ENCODE results near the gene UST. TPM values are rescaled to one million over a fixed set of nuclear protein-coding genes. Genes with fewer than 3 reads are reported as not detected.

The UST gene
- polyA plus RNA-seq, 1 donor from 2014 or later, result 7.5 TPM

- Histone ChIP-seq H3K9ac (ENCODE audit: low read length) (no peak overlapping the region), H3K27ac (ENCODE audit: low read length) (no peak overlapping the region), H3K9me3 (ENCODE audit: low read length) (no peaks in the 10 kb centered on the region), H3K4me2 (ENCODE audit: low read length) (no peak overlapping the region), H3K79me2 (replicated peaks; ENCODE audit: insufficient read depth, low read length) (no peaks in the 10 kb centered on the region), H3K4me3 (ENCODE audit: low read length) (no peak overlapping the region), H3K27me3 (ENCODE audit: insufficient read depth, low read depth, low read length) (no peaks in the 10 kb centered on the region), H4K20me1 (ENCODE audit: insufficient read depth) (no peaks in the 10 kb centered on the region), H2AFZ (ENCODE audit: low read depth, low read length) (no peak overlapping the region), H3F3A (ENCODE audit: insufficient read depth, low read length, poor library complexity, severe bottlenecking) (no peaks in the 10 kb centered on the region), H3K36me3 (ENCODE audit: insufficient read depth, low read length) (no peaks in the 10 kb centered on the region), H3K9me2 (ENCODE audit: insufficient read depth, low read length) (no peaks in the 10 kb centered on the region)
- TF ChIP-seq POLR2AphosphoS5 (IDR thresholded peaks at IDR 0.05) (no peak), EZH2 (IDR thresholded peaks at IDR 0.05; ENCODE audit: borderline replicate concordance, insufficient read depth, low read length, poor library complexity, severe bottlenecking) (no peak), RAD21 (conservative IDR thresholded peaks at IDR 0.05) (no peak), MXI1 (conservative IDR thresholded peaks at IDR 0.05; ENCODE audit: poor library complexity, severe bottlenecking) (no peak), CTCF (IDR thresholded peaks at IDR 0.05; ENCODE audit: poor library complexity, severe bottlenecking) (no peak), REST (IDR thresholded peaks at IDR 0.05; ENCODE audit: borderline replicate concordance) (no peak), SMC3 (conservative IDR thresholded peaks at IDR 0.05; ENCODE audit: poor library complexity) (no peak), EP300 (conservative IDR thresholded peaks at IDR 0.05; ENCODE audit: poor library complexity, severe bottlenecking) (no peak), TAF1 (IDR thresholded peaks at IDR 0.05; ENCODE audit: low read depth) (no peak)
Measured at GRCh38 chr6:148793721-148794120, 46.9 kb downstream of the UST start.

GRCh38 chr6:148794797-148795196 lies 48.0 kb downstream of the UST start:
- Histone ChIP-seq H3K27me3 (ENCODE audit: insufficient read depth, low read depth, low read length) (no peaks in the 10 kb centered on the region), H3K4me2 (ENCODE audit: low read length) (no peak overlapping the region), H3K79me2 (replicated peaks; ENCODE audit: insufficient read depth, low read length) (no peaks in the 10 kb centered on the region), H3K36me3 (ENCODE audit: insufficient read depth, low read length) (no peaks in the 10 kb centered on the region), H3K4me3 (ENCODE audit: low read length) (no peak overlapping the region), H3F3A (ENCODE audit: insufficient read depth, low read length, poor library complexity, severe bottlenecking) (no peaks in the 10 kb centered on the region), H3K9me3 (ENCODE audit: low read length) (no peaks in the 10 kb centered on the region), H3K9ac (ENCODE audit: low read length) (no peak overlapping the region), H3K9me2 (ENCODE audit: insufficient read depth, low read length) (no peaks in the 10 kb centered on the region), H4K20me1 (ENCODE audit: insufficient read depth) (no peaks in the 10 kb centered on the region), H3K27ac (ENCODE audit: low read length) (no peak overlapping the region), H2AFZ (ENCODE audit: low read depth, low read length) (no peak overlapping the region)
- TF ChIP-seq EP300 (conservative IDR thresholded peaks at IDR 0.05; ENCODE audit: poor library complexity, severe bottlenecking), result no peak
- no peak for TF ChIP-seq CTCF (IDR thresholded peaks at IDR 0.05; ENCODE audit: poor library complexity, severe bottlenecking)
- no peak for TF ChIP-seq MXI1 (conservative IDR thresholded peaks at IDR 0.05; ENCODE audit: poor library complexity, severe bottlenecking)
- no peak for TF ChIP-seq EZH2 (IDR thresholded peaks at IDR 0.05; ENCODE audit: borderline replicate concordance, insufficient read depth, low read length, poor library complexity, severe bottlenecking)
- no peak for TF ChIP-seq POLR2AphosphoS5 (IDR thresholded peaks at IDR 0.05)
- no peak for TF ChIP-seq SMC3 (conservative IDR thresholded peaks at IDR 0.05; ENCODE audit: poor library complexity)
- TF ChIP-seq REST (IDR thresholded peaks at IDR 0.05; ENCODE audit: borderline replicate concordance), result no peak
- no peak for TF ChIP-seq TAF1 (IDR thresholded peaks at IDR 0.05; ENCODE audit: low read depth)
- TF ChIP-seq RAD21 (conservative IDR thresholded peaks at IDR 0.05), result no peak
